ENCODE results near the gene RAD21L1. TPM values are rescaled to one million over a fixed set of nuclear protein-coding genes. Genes with fewer than 3 reads are reported as not detected.
A peak's percentile ranks its signal among the peaks of the same experiment; 100 is the strongest.

Gene RAD21L1
- total RNA-seq, 1 donor from 2014 or later: not detected

DNA sequence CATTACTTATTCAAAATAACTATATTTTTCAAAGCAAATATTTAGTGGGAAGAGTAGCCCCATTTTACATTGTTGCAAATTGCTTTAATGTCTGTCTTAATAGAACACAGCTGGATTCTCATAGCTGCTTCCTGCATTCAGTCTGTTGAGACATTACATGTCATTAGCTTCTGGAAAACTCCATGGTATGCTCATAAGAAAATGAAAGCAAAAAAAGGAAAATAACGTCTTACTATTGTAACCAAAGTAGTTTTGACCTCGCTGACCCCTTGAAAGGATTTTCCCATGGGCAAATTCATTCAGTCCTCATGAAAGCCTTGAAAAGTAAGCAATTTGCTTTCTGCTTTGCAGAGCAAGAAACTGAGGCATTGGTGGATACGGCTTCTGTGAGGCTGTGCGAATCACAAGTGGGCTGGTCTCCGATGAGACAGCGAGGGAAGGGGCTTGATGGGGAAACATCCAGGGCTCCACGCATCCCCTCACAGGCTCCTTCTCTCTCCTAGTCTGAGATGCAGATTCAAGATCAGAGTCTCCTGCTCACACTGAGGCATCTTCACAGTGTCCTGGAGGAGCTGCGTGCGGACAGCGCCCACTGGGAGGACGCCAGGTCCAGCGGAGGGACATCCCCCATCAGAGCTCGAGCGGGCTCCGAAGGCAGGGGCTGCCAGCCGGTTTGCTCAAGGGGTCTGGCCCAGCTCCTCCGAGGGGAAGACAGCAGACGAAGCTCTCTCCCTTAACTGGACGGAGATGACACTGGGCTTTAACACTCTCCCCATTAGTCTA is 19.3 kb upstream of the RAD21L1 start:
- H3K27me3 ChIP-seq (ENCODE audit: control insufficient read depth in 3 of 3, insufficient read depth in 3 of 3, low read length in 3 of 3): peaks cover 0 to 4% (median 0%) of the 10 kb centered on the region in 3 donors
- H3K4me3 ChIP-seq (ENCODE audit: low read length in 3 of 3): no peak overlapping the region
- H3K27ac ChIP-seq (ENCODE audit: low read depth, low read length): peak overlapping the region; percentile 19
- H3K4me1 ChIP-seq (ENCODE audit: control insufficient read depth in 3 of 3, insufficient read depth in 3 of 3, low read length in 3 of 3): peaks cover 0 to 5% (median 2%) of the 10 kb centered on the region in 3 donors
- H3K9me3 ChIP-seq (ENCODE audit: control insufficient read depth in 3 of 3, low read length in 3 of 3): no peaks in the 10 kb centered on the region
- H3K9ac ChIP-seq (ENCODE audit: low read depth in 1 of 3, low read length in 3 of 3): peak overlapping the region in 1 of 3 donors; percentile 38
- no peaks in the 10 kb centered on the region for H3K36me3 ChIP-seq (ENCODE audit: control insufficient read depth in 3 of 3, insufficient read depth in 3 of 3, low read length in 3 of 3)

DNA sequence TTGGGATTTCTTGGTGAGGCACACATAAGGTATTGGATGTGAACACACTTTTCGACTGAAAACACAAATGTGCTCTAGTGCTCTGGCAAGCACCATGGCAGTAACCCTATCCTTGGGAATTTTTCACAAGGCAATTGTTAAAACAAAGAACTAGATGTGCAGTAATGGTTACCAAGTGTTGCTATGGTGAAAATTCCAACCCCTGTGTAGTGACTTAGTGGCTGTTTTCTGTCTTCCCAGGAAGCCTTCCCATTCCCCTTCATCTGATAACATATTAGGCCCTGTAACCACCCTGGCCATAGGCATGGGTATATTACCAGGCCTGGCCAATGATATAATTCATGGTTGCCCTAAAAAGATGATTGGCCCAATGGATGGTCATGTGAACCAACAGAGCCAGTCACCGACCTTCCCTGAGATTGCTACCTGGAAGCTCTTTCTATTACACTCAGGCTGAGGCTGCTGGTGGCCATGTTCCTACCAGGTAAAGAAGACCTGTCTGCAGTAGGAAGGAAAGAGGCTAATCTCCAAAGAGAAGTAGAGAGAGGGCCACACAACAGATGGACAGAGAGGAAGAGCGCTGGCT is 18.5 kb upstream of the RAD21L1 start:
- peaks cover 0 to 6% (median 0%) of the 10 kb centered on the region in 3 donors for H3K27me3 ChIP-seq (ENCODE audit: control insufficient read depth in 3 of 3, insufficient read depth in 3 of 3, low read length in 3 of 3)
- H3K9ac ChIP-seq (ENCODE audit: low read depth in 1 of 3, low read length in 3 of 3): no peak overlapping the region
- peak overlapping the region; percentile 19 for H3K27ac ChIP-seq (ENCODE audit: low read depth, low read length)
- peaks cover 0 to 5% (median 2%) of the 10 kb centered on the region in 3 donors for H3K4me1 ChIP-seq (ENCODE audit: control insufficient read depth in 3 of 3, insufficient read depth in 3 of 3, low read length in 3 of 3)
- H3K9me3 ChIP-seq (ENCODE audit: control insufficient read depth in 3 of 3, low read length in 3 of 3): no peaks in the 10 kb centered on the region
- H3K4me3 ChIP-seq (ENCODE audit: low read length in 3 of 3): no peak overlapping the region
- no peaks in the 10 kb centered on the region for H3K36me3 ChIP-seq (ENCODE audit: control insufficient read depth in 3 of 3, insufficient read depth in 3 of 3, low read length in 3 of 3)

DNA sequence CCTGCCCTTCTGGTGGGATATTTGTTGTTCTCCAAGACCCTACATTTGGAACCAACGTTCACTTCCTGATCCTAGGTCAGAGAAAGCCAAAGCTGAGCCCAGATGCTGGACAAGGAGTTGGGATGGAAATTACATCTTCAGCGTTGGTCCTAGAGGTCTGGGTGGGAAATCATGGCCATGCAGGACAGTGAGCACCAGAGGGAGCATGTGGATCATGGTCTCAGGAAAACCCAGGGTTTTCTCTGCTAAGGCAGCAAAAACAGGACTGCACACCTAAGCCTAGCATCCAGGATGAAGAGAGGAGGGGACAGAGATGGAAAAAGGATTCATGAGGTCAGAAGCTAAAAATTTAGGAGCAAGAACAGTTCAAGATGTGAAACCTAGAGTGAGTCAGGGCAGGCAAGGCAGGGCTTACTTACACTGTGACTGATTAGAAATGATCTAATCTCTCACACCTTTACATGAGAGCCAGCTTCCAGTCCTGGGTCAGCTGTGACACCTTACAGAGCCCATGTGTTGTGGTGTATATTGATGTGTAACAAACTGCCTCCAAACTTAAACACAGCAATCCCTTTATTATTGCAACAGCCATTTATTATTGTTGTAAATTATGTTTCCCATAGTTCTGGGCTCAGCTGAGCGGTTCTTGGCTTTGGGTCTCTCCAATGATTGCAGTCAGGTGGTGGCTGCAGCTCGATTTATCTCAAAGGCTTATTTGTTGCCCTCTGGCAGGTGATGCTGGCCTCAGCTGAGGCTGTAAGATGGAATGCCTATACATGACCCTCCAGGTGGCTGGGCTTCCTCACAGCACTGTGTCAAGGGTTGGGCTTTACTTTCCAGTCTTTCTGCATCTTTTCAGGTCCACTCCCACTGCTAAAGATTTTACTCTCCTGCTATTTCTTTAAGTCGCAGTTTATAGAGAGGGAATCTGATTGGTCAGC is 16.1 kb upstream of the RAD21L1 start:
- Histone ChIP-seq H3K9ac (ENCODE audit: low read depth in 1 of 3, low read length in 3 of 3) (no peak overlapping the region), H3K36me3 (ENCODE audit: control insufficient read depth in 3 of 3, insufficient read depth in 3 of 3, low read length in 3 of 3) (no peaks in the 10 kb centered on the region), H3K9me3 (ENCODE audit: control insufficient read depth in 3 of 3, low read length in 3 of 3) (no peaks in the 10 kb centered on the region), H3K4me3 (ENCODE audit: low read length in 3 of 3) (no peak overlapping the region), H3K27ac (ENCODE audit: low read depth, low read length) (no peak overlapping the region), H3K4me1 (ENCODE audit: control insufficient read depth in 3 of 3, insufficient read depth in 3 of 3, low read length in 3 of 3) (peaks cover 0 to 6% (median 2%) of the 10 kb centered on the region in 3 donors), H3K27me3 (ENCODE audit: control insufficient read depth in 3 of 3, insufficient read depth in 3 of 3, low read length in 3 of 3) (peaks cover 0 to 6% (median 2%) of the 10 kb centered on the region in 3 donors)

DNA sequence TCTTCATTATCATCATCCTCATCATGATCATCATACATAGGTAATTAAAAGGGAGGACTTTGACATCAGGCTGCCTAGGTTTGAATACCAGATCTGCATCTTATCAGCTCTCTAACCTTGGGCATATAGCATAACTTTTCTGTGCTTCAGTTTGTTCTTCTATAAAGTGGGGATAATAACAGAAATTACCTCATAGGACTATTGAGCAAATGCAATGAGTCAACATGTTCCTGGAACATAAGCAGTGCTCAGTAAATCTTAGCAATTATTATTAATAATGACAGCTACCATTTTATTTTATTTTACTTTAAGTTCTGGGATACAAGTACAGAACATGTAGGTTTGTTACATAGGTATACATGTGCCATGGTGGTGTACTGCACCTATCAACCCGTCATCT is 15.3 kb upstream of the RAD21L1 start:
- H3K9me3 ChIP-seq (ENCODE audit: control insufficient read depth in 3 of 3, low read length in 3 of 3): no peaks in the 10 kb centered on the region
- H3K27me3 ChIP-seq (ENCODE audit: control insufficient read depth in 3 of 3, insufficient read depth in 3 of 3, low read length in 3 of 3): peaks cover 0 to 9% (median 5%) of the 10 kb centered on the region in 3 donors
- peaks cover 0 to 6% (median 2%) of the 10 kb centered on the region in 3 donors for H3K4me1 ChIP-seq (ENCODE audit: control insufficient read depth in 3 of 3, insufficient read depth in 3 of 3, low read length in 3 of 3)
- no peak overlapping the region for H3K27ac ChIP-seq (ENCODE audit: low read depth, low read length)
- no peaks in the 10 kb centered on the region for H3K36me3 ChIP-seq (ENCODE audit: control insufficient read depth in 3 of 3, insufficient read depth in 3 of 3, low read length in 3 of 3)
- no peak overlapping the region for H3K4me3 ChIP-seq (ENCODE audit: low read length in 3 of 3)
- no peak overlapping the region for H3K9ac ChIP-seq (ENCODE audit: low read depth in 1 of 3, low read length in 3 of 3)

DNA sequence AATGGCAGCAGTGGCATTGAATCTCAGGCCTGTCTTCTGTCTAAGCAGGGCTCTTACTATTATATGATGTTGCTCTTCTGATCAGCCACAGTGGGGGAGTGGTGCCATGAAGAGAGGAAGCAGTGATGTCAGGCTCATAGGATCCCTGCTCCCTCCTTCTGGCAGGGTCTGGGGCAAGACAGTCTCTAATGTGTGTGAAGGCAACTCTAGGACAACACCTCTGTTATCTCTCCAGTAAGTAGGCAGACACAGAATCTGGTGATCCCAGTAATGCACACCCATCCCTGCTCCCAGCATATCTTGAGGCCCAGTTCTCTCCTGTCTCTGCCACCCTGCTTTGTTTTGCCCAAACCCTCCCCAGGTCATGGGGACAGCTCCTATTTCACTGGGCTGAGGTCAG is 13.8 kb upstream of the RAD21L1 start:
- no peak overlapping the region for H3K4me3 ChIP-seq (ENCODE audit: low read length in 3 of 3)
- peaks cover 0 to 9% (median 5%) of the 10 kb centered on the region in 3 donors for H3K27me3 ChIP-seq (ENCODE audit: control insufficient read depth in 3 of 3, insufficient read depth in 3 of 3, low read length in 3 of 3)
- peaks cover 0 to 6% (median 2%) of the 10 kb centered on the region in 3 donors for H3K4me1 ChIP-seq (ENCODE audit: control insufficient read depth in 3 of 3, insufficient read depth in 3 of 3, low read length in 3 of 3)
- no peak overlapping the region for H3K9ac ChIP-seq (ENCODE audit: low read depth in 1 of 3, low read length in 3 of 3)
- H3K27ac ChIP-seq (ENCODE audit: low read depth, low read length): no peak overlapping the region
- H3K9me3 ChIP-seq (ENCODE audit: control insufficient read depth in 3 of 3, low read length in 3 of 3): no peaks in the 10 kb centered on the region
- no peaks in the 10 kb centered on the region for H3K36me3 ChIP-seq (ENCODE audit: control insufficient read depth in 3 of 3, insufficient read depth in 3 of 3, low read length in 3 of 3)

DNA sequence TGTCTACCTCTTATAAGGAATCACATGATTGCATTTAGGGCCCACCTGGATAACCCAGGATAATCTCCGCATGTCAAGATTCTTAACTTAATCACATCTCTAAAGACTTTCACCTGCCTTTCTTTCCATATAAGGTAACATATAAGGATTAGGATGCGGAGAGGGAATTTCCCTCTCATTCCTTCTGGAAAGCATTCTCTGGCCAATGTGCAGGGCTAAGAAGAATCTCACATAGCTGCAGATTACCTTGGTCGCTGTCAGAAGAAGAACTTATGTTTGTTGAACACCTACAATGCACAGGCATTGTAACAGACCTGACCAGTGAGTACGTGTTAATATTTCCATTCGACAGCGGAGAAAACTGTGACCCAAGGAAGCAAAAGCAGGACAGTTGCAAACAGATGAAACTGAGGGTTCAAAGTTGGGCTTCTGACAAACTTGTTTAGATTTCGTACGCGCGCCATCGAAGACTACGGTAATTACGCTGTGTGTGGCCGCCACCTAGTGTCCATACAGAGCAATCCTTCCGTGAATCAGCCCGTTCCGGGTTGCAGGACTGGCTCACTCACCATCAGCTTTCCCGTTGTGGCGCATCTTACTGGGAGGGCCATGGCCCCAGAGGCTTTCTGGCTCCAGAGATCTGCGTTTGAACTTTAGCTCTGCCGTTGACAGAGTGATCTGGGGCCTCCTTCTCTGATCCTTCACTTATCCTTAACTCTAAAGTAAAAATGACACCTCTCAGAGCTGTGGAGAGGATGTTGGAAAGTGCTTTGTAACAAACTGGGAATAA is 13.0 kb upstream of the RAD21L1 start:
- Histone ChIP-seq H3K9ac (ENCODE audit: low read depth in 1 of 3, low read length in 3 of 3) (no peak overlapping the region), H3K4me3 (ENCODE audit: low read length in 3 of 3) (peak overlapping the region in 1 of 3 donors; percentile 6), H3K36me3 (ENCODE audit: control insufficient read depth in 3 of 3, insufficient read depth in 3 of 3, low read length in 3 of 3) (no peaks in the 10 kb centered on the region), H3K4me1 (ENCODE audit: control insufficient read depth in 3 of 3, insufficient read depth in 3 of 3, low read length in 3 of 3) (peaks cover 0 to 6% (median 2%) of the 10 kb centered on the region in 3 donors), H3K9me3 (ENCODE audit: control insufficient read depth in 3 of 3, low read length in 3 of 3) (no peaks in the 10 kb centered on the region), H3K27ac (ENCODE audit: low read depth, low read length) (no peak overlapping the region), H3K27me3 (ENCODE audit: control insufficient read depth in 3 of 3, insufficient read depth in 3 of 3, low read length in 3 of 3) (peaks cover 0 to 9% (median 5%) of the 10 kb centered on the region in 3 donors)

DNA sequence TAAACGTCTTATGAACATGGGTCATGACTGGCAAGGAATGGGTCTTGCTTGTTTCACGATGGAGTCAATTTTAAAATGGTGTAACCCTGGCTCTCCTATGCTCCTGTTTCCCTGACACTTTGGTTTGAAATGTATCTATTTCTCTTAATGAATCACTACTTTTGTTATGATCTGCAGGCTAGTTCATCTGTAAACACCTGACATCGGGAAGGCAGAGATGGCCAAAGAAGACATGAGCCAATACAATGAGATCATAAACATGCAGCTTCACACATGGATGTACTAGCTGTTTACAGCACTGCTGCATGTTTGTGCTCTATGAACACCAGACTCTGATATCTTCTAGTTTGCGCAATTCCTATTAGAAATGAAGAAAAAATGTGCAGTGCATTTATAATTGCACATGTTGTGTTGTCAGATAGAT is 11.0 kb upstream of the RAD21L1 start:
- Histone ChIP-seq H3K27me3 (ENCODE audit: control insufficient read depth in 3 of 3, insufficient read depth in 3 of 3, low read length in 3 of 3) (peaks cover 0 to 9% (median 5%) of the 10 kb centered on the region in 3 donors), H3K4me1 (ENCODE audit: control insufficient read depth in 3 of 3, insufficient read depth in 3 of 3, low read length in 3 of 3) (peaks cover 0 to 6% (median 2%) of the 10 kb centered on the region in 3 donors), H3K4me3 (ENCODE audit: low read length in 3 of 3) (no peak overlapping the region), H3K36me3 (ENCODE audit: control insufficient read depth in 3 of 3, insufficient read depth in 3 of 3, low read length in 3 of 3) (no peaks in the 10 kb centered on the region), H3K9me3 (ENCODE audit: control insufficient read depth in 3 of 3, low read length in 3 of 3) (no peaks in the 10 kb centered on the region), H3K9ac (ENCODE audit: low read depth in 1 of 3, low read length in 3 of 3) (no peak overlapping the region), H3K27ac (ENCODE audit: low read depth, low read length) (no peak overlapping the region)

DNA sequence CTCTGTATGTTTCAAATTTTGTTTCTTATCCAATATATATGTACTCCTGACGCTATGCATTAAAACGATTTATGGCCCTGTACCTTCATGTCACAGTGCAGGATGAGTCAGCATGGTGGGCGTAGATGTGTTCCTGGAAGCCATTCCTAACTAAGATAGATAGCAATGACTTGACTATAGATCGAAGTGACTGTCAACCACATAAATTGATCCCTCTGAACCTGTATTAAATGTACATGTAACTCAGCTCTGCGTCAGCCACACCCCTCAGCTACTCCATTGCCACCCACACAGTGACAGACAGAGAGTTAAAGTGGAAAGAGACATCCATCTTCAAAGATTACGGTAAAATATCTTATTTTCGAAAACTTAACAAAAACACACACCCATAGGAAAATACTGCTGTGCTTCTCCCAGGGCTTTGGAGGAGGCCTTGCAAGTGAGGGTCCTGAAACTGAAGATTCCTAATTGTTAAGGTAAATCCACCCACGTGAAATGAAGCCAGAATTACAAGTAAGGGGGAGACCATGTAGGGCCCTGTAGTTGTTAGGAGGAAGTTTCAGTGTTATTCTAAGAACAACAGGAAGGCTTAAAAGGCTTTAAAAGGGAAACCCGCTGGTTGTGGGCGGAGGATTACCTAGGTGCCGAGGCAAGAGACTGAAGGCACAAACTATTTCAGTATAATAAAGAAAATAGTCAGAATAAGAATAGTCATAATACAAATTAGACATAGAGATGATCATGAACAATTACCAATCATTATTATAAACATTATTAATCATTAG is 10.3 kb upstream of the RAD21L1 start:
- Histone ChIP-seq H3K4me1 (ENCODE audit: control insufficient read depth in 3 of 3, insufficient read depth in 3 of 3, low read length in 3 of 3) (peaks cover 0 to 6% (median 2%) of the 10 kb centered on the region in 3 donors), H3K27me3 (ENCODE audit: control insufficient read depth in 3 of 3, insufficient read depth in 3 of 3, low read length in 3 of 3) (peaks cover 0 to 9% (median 5%) of the 10 kb centered on the region in 3 donors), H3K36me3 (ENCODE audit: control insufficient read depth in 3 of 3, insufficient read depth in 3 of 3, low read length in 3 of 3) (no peaks in the 10 kb centered on the region), H3K9me3 (ENCODE audit: control insufficient read depth in 3 of 3, low read length in 3 of 3) (no peaks in the 10 kb centered on the region), H3K4me3 (ENCODE audit: low read length in 3 of 3) (no peak overlapping the region), H3K27ac (ENCODE audit: low read depth, low read length) (no peak overlapping the region), H3K9ac (ENCODE audit: low read depth in 1 of 3, low read length in 3 of 3) (no peak overlapping the region)
